Lower leg skin (tissue), 3 donors: ENCODE measurements around the gene NUCB1.

Experiments used
- POLR2A ChIP-seq, 2 donors: fragments of 450-650 bp; IDR thresholded peaks; one replicate each; pipeline ENCODE4 v1.6.1; 2016 to 2017; ENCODE audit warnings: antibody characterized with exemption in 2 of 2, mild to moderate bottlenecking in 1 of 2, moderate library complexity in 1 of 2
- TF ChIP-seq, protein P1 (sequence below), 3 donors: fragments of 450-650 bp; IDR thresholded peaks; one replicate each; pipeline ENCODE4 v1.5.1; 2016; ENCODE audit warnings: antibody characterized with exemption in 3 of 3, mild to moderate bottlenecking in 3 of 3, moderate library complexity in 2 of 3

DNA sequence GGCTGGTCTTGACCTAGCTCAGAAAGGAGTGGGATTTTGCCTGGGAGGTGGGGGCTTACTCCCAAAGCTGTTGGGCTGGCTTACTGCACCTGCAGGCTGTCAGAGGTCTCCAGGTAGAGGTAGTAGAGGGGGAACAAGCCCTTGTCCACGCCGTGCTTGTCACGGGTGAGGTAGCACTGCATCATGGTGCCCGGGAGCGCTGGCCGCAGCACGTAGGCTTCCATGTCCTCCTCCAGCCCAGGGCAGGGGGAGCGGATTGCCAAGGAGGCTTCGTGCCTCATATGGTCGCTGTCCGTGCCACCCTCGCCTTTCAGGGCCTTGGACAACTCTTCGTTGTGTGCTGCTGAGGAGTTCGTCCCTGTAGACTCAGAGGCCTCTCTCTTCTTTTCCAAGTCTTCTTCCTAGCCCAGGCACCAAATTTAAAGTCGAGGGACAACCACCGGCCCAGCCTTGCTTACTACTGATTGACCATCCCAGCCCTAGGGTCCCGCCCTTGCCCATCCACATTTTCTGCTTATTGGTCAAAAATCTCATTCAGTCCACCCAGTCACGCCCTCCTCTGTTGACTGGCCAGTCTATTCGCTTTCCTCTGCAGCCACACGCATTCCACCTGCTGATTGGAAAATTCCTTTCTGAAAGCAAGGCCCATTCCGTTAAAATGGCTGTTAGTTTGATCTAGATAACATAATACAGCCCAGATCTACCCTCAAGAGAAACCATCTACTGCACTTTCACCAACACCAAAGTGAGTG, 12.1 kb upstream of the NUCB1 start:
- TF ChIP-seq, protein P1, sequence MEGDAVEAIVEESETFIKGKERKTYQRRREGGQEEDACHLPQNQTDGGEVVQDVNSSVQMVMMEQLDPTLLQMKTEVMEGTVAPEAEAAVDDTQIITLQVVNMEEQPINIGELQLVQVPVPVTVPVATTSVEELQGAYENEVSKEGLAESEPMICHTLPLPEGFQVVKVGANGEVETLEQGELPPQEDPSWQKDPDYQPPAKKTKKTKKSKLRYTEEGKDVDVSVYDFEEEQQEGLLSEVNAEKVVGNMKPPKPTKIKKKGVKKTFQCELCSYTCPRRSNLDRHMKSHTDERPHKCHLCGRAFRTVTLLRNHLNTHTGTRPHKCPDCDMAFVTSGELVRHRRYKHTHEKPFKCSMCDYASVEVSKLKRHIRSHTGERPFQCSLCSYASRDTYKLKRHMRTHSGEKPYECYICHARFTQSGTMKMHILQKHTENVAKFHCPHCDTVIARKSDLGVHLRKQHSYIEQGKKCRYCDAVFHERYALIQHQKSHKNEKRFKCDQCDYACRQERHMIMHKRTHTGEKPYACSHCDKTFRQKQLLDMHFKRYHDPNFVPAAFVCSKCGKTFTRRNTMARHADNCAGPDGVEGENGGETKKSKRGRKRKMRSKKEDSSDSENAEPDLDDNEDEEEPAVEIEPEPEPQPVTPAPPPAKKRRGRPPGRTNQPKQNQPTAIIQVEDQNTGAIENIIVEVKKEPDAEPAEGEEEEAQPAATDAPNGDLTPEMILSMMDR (IDR thresholded peaks at IDR 0.05) = no peak
- no peak for TF ChIP-seq POLR2A (IDR thresholded peaks at IDR 0.05)
